ENCODE results near the gene PLEKHG7. TPM values are rescaled to one million over a fixed set of nuclear protein-coding genes. Genes with fewer than 3 reads are reported as not detected.

Gene PLEKHG7
- total and polyA plus RNA-seq, 2 experiments from 2014 or later = not detected

DNA sequence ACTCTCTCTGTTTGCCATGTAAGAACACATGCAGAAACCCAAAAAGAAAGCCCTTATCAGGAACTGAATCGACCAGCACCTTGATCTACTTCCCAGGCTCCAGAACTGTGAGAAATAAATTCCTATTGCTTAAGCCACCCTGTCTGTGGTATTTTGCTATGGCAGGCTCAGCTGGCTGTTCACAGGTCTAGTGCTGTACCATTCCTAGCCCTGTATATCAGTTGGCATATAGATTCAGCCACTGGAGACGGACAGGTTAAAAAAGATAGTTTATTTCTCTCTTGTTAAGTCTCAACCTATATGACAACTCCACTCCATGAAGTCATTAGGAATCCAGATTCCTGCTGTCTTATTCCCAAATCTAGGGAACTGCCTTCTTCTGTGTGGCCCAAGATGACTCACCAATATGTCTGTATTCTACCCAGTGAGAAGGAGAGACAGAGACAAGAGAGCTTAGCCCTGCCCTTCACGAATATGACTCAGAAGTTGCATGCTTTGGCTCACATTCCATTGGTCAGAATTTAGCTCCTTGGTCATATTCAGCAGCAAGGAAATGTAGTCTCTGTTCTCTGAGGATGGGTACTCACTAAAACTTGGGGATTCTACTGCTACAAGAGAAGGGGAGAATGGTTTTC lies 57.0 kb downstream of the PLEKHG7 start:
- TF ChIP-seq EZH2 (IDR thresholded peaks at IDR 0.05; ENCODE audit: low read depth, unreplicated experiment) (no peak), EZH2phosphoT487 (IDR thresholded peaks at IDR 0.05; ENCODE audit: unreplicated experiment) (no peak), ZNF462 (CRISPR knock-in tag; IDR thresholded peaks at IDR 0.05) (no peak), JUNB (IDR thresholded peaks at IDR 0.05; ENCODE audit: unreplicated experiment) (no peak), CREB1 (CRISPR knock-in tag; IDR thresholded peaks at IDR 0.05; ENCODE audit: low read depth) (no peak), REST (IDR thresholded peaks at IDR 0.05; ENCODE audit: unreplicated experiment) (no peak), STAT1 (IDR thresholded peaks at IDR 0.05; ENCODE audit: unreplicated experiment) (no peak), ZNF331 (CRISPR knock-in tag; IDR thresholded peaks at IDR 0.05; ENCODE audit: low read depth) (no peak), ZNF114 (CRISPR knock-in tag; IDR thresholded peaks at IDR 0.05) (no peak), NANOG (IDR thresholded peaks at IDR 0.05; ENCODE audit: borderline replicate concordance) (no peak), POLR2AphosphoS5 (IDR thresholded peaks at IDR 0.05; ENCODE audit: low read depth) (no peak), ETS1 (IDR thresholded peaks at IDR 0.05) (no peak)
- TF ChIP-seq, protein P1, sequence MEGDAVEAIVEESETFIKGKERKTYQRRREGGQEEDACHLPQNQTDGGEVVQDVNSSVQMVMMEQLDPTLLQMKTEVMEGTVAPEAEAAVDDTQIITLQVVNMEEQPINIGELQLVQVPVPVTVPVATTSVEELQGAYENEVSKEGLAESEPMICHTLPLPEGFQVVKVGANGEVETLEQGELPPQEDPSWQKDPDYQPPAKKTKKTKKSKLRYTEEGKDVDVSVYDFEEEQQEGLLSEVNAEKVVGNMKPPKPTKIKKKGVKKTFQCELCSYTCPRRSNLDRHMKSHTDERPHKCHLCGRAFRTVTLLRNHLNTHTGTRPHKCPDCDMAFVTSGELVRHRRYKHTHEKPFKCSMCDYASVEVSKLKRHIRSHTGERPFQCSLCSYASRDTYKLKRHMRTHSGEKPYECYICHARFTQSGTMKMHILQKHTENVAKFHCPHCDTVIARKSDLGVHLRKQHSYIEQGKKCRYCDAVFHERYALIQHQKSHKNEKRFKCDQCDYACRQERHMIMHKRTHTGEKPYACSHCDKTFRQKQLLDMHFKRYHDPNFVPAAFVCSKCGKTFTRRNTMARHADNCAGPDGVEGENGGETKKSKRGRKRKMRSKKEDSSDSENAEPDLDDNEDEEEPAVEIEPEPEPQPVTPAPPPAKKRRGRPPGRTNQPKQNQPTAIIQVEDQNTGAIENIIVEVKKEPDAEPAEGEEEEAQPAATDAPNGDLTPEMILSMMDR (conservative IDR thresholded peaks at IDR 0.05; ENCODE audit: low read depth in 2 of 2) = no peak
- no peak overlapping the region for H3K4me3 Mint-ChIP-seq
- no peak overlapping the region for H3K27ac ChIP-seq (ENCODE audit: low read depth)

More for the DNA sequence above, 57.0 kb downstream of the PLEKHG7 start:
- Histone ChIP-seq H3K4me1 (ENCODE audit: insufficient read depth) (peaks cover 9% of the 10 kb centered on the region), H3K79me2 (replicated peaks; ENCODE audit: insufficient read depth) (no peaks in the 10 kb centered on the region), H3K27me3 (ENCODE audit: insufficient read depth) (no peaks in the 10 kb centered on the region), H2AFZ (no peak overlapping the region), H3K36me3 (ENCODE audit: insufficient read depth) (no peaks in the 10 kb centered on the region), H3K4me3 (no peak overlapping the region), H3F3A (replicated peaks; ENCODE audit: low read depth) (no peaks in the 10 kb centered on the region), H4K20me1 (replicated peaks; ENCODE audit: insufficient read depth) (no peaks in the 10 kb centered on the region), H3K9me2 (ENCODE audit: insufficient read depth) (peaks cover 8% of the 10 kb centered on the region; the same call in 1 of the 2 replicates), H3K4me2 (no peak overlapping the region)
- Mint-ChIP-seq H3K27me3 (ENCODE audit: insufficient read depth, low read depth, poor library complexity) (peaks cover 2% of the 10 kb centered on the region), H3K36me3 (ENCODE audit: low read depth) (no peaks in the 10 kb centered on the region), H3K9me3 (no peaks in the 10 kb centered on the region), H3K27ac (no peak overlapping the region), H3K4me1 (peaks cover 5% of the 10 kb centered on the region)
- DNase-seq (ENCODE audit: low spot score) (no peak), ATAC-seq (no peak)
